GM21526 (cell line): ENCODE results near the gene PMAIP1.
"Not testable (repeated sequence)": the region's sequence is repeated elsewhere in the genome, so short reads cannot be mapped to it uniquely, and the experiment has no call there.

ENCODE experiments used
- ATAC-seq: cut with Tn5 transposase; IDR thresholded peaks from one replicate; pipeline ENCODE4 v1.9.1; 2021; ENCODE audit warnings: moderate library complexity; ENCODE audit not compliant: unreplicated experiment, low FRiP score

The PMAIP1 gene

GRCh38 chr18:59881728-59882656 is 17.8 kb upstream of the PMAIP1 start:
- ATAC-seq: no peak

- no peak for ATAC-seq
These were observed 15.4 kb upstream of the PMAIP1 start for GRCh38 chr18:59884351-59884750.

DNA sequence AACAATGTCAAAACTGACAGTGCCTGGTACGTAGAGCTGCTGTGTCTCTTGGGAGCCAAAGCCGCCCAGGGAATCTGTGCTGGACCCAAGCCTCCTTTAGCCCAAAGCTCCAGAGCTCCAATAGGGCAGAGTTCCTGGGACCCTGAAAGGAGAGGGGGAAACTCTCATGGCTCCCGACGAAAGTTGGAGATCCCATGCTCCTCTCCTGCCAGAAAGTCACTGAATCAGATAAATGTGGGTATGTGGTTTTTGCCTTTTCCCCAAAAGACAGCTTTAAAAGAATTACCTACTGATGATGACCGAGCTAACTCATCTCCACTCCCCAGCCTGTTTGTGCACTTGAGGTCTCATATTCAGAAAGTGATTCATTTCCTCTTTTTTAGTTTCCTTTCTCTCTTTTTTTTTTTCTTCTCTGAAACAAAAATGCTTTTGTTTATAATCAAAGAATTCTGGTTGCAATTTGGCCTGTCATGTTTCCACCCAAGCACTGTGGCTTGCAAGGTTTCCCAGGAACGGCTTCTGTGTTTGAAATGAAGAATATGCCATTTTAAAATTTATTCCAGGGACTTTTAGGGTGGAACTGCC is 14.1 kb upstream of the PMAIP1 start:
- peak; percentile 84 for ATAC-seq

GRCh38 chr18:59886399-59886798 is 13.4 kb upstream of the PMAIP1 start:
- ATAC-seq: not testable (repeated sequence)

DNA sequence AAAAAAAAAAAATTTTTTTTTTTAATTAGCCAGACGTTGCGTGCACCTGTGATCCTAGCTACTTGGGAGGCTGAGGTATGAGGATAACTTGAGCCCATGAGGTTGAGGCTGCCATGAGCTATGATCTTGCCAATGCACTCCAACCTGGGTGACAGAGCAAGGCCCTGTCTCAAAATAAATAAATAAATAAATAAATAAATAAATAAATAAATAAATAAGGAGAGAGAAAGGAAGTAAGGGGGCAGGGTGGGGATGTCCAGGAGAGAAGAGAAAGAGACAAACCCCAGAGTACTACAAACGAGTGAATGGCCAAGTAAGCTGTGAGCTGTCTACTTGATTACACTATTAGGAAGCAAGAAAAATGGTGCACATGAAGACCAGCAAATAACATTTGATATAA is 7.7 kb upstream of the PMAIP1 start:
- ATAC-seq: no peak

- ATAC-seq: no peak
These were observed 5.8 kb upstream of the PMAIP1 start for GRCh38 chr18:59893971-59894370.

GRCh38 chr18:59897321-59897954 is 2.4 kb upstream of the PMAIP1 start:
- ATAC-seq: no peak

- ATAC-seq: no peak
These were observed 1.7 kb upstream of the PMAIP1 start for GRCh38 chr18:59898093-59898492.

DNA sequence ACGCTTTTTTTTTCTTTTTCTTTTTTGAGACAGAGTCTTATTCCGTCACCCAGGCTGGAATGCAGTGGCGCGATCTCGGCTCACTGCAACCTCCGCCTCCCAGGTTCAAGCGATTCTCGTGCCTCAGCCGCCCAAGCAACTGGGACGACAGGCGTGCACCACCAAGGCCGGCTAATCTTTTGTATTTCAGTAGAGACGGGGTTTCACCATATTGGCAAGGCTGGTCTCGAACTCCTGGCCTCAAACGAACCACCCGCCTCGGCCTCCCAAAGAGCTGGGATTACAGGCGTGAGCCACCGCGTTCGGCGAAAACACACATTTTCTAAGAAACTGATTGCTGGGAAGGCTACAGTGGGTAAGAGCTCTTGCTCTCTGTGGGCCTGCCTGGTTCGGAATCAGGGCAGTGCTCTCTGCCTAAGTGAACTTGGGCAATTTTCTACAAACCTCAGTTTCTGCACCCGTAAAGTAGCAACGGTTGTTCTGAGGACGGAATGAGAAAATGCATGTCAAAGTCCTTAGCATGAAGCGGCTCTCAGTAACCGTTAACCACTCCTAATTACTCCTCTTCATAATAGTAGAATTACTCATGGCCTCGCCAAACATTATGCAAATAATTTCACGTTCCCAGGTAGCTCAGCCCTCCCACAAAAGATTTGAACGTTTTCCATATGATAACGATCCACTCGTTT is 1.0 kb upstream of the PMAIP1 start:
- ATAC-seq: no peak

DNA sequence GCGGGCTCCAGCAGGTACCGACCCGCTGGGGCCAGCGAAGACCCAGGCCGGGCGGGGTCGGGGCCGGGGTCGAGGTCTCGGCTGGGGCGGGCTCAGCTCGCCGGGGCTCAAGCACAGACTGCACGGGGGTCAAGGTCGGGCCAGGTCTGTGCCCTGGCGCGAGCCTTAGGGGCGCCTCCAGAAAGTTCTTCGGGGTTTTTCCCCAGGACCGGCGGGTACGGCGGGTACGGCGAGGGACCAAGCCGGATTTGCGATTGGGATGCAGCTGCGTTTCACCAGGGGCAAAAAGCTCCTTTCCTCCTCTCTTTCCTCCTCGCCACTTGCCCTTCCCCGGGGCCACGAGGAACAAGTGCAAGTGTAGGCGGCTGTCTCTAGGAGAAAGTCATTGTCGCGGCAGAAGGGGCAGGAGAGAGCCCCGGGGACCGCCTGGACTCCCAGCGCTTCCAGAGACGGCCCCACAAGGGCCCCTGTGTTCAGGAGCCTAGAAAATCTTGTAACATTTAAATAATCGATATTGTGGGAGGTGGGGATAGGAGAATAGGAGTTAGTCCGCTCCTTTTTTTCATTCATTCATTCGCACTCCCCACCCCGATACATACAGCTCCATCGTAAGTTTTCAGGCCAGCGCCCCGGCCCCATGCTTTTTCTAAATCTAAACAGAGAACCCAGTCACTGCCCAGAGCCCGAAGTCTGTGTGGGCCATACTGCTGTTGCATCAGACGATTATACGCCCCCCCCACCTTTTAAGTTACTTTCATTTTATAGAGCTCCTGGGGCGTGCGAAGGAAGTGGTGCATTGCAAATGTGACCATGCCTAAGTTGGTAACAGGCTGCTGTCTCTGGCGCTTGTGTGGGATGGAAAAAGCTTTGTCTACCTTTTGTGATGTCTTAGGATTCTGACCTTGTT is 679 bp downstream of the PMAIP1 start:
- peak; percentile 39 for ATAC-seq

DNA sequence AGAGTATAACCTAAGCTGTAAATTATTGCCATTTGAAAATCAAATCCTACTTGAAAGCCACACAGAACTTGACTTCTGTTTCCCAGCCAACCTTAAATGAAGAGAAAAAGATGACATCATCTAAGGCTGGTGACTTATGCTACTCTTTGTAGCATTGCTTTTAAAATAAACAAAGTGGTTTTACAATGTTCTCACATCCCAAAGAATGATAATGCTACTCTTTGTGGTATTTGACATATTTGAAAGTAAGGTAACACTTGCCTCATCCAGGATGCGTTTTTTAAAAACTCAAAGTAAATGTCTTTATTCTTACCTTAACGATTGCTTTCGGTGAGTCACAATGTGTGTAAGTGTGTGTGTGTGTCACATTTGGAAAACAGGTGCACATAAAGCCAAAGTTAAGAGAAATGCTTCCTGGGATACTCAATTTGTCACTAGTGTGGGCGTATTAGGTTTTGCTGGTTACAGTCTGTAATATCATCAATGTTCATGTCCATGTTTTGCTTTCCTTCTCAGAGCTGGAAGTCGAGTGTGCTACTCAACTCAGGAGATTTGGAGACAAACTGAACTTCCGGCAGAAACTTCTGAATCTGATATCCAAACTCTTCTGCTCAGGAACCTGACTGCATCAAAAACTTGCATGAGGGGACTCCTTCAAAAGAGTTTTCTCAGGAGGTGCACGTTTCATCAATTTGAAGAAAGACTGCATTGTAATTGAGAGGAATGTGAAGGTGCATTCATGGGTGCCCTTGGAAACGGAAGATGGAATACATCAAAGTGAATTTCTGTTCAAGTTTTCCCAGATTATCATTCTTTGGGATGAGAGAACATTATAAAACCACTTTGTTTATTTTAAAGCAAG is 2.6 kb downstream of the PMAIP1 start:
- no peak for ATAC-seq

DNA sequence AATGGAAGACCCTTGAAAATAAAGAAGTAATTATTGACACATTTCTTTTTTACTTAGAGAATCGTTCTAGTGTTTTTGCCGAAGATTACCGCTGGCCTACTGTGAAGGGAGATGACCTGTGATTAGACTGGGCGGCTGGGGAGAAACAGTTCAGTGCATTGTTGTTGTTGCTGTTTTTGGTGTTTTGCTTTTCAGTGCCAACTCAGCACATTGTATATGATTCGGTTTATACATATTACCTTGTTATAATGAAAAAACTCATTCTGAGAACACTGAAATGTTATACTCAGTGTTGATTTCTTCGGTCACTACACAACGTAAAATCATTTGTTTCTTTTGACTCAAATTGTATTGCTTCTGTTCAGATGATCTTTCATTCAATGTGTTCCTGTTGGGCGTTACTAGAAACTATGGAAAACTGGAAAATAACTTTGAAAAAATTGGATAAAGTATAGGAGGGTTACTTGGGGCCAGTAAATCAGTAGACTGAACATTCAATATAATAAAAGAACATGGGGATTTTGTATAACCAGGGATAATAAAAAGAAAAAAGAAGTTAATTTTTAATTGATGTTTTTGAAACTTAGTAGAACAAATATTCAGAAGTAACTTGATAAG is 3.3 kb downstream of the PMAIP1 start:
- ATAC-seq: no peak

DNA sequence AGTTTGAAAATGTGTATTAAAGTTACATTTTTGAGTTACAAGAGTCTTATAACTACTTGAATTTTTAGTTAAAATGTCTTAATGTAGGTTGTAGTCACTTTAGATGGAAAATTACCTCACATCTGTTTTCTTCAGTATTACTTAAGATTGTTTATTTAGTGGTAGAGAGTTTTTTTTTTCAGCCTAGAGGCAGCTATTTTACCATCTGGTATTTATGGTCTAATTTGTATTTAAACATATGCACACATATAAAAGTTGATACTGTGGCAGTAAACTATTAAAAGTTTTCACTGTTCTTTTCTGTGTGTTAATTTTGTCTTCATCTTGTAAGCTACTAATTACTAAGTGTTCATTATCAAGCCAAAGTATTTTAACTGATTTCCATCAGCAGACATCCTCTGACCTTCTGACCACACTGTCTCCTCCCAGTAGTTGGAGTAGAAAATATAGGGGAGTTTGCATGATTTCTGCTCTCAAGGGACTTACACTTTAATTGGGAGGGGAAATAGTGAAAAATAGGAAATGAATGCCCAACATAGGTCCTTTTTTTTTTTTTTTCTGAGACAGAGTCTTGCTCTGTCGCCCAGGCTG is 4.3 kb downstream of the PMAIP1 start:
- no peak for ATAC-seq

GRCh38 chr18:59905686-59906091 is 5.9 kb downstream of the PMAIP1 start:
- ATAC-seq: no peak

DNA sequence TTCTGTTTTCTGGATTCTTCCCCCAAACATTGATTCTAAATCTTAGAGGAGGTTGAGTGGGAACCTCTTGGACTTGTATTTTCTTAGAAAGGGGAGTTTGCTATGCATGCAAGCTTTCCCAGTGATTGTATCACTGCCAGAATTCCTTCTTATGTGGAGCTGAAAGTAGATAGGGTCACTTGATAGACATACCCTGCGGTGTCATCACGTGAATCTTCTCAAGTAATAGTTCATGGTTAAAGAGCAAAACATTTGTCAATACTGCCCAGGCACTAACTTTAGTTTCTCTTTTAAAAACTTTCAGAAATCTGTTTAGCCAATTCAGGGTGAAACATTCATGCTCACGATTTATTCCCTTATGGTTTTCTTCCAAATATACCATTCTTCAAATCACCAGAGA is 6.4 kb downstream of the PMAIP1 start:
- no peak for ATAC-seq

- ATAC-seq: no peak
These were observed 7.4 kb downstream of the PMAIP1 start for GRCh38 chr18:59907172-59907571.

DNA sequence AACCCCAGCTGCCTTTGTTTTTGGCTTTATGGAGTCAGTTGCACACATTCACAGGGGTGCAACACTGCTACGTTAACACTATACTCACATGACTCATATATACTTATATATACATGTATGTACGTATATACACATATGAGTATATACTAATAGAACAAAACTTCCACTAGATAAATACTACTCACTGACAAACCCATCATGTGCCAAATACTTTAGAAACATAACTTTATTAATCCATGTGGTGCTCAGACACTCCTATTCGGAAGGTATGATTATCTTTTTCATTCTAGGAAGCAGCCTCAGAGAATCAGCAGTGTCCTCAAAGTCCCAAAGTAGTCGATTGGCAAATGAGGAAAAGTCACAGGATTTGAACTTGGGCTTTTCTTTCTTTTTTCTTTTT is 7.9 kb downstream of the PMAIP1 start:
- no peak for ATAC-seq

DNA sequence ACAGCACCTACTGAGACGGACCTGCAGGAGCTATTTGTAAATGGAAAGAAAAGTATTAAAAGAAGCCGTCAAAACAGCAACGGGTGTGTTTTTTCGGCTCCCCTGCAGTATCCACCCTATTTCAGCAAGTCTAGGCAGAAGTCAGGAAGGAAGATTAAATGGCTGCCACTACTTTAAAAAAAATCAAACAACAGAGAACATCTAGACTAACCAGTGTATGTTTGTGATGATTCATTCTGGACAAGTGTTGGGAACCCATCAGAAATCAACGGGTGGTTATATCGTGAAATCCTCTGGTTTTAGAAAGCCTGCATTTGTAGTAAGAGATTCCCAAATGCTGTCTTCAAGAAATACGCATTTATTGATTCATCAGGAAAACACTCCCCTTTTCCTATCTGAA is 9.0 kb downstream of the PMAIP1 start:
- ATAC-seq: no peak
